ENCODE results near the gene RNF223. TPM values are rescaled to one million over a fixed set of nuclear protein-coding genes. Genes with fewer than 3 reads are reported as not detected.
A peak's percentile ranks its signal among the peaks of the same experiment; 100 is the strongest.

The RNF223 gene
- total RNA-seq, result not detected in 2 replicates

- H3K4me3 ChIP-seq (ENCODE audit: low read depth, low read length), result no peak within 1 kb of the TSS
- no peak for DNase-seq (ENCODE audit: low read depth)
- no peak for TF ChIP-seq CTCF (IDR thresholded peaks at IDR 0.05; ENCODE audit: insufficient read depth, low read depth, low read length)
Measured at GRCh38 chr1:1073743-1074587, at the start of gene RNF223. Gene RNF223, minus strand, starts transcription at chr1:1074306. Its CDS starts 1,740 bp downstream, at chr1:1072566.

- peak; percentile 4 for DNase-seq (ENCODE audit: low read depth)
- no peak overlapping the region for H3K4me3 ChIP-seq (ENCODE audit: low read depth, low read length)
- TF ChIP-seq CTCF (IDR thresholded peaks at IDR 0.05; ENCODE audit: insufficient read depth, low read depth, low read length), result no peak
Measured at GRCh38 chr1:1122981-1123480, 48.9 kb upstream of the RNF223 start.

- DNase-seq (ENCODE audit: low read depth), result peak; percentile 65
- peak overlapping the region; percentile 19 for H3K4me3 ChIP-seq (ENCODE audit: low read depth, low read length)
- TF ChIP-seq CTCF (IDR thresholded peaks at IDR 0.05; ENCODE audit: insufficient read depth, low read depth, low read length), result peak; percentile 90
Measured at GRCh38 chr1:1122078-1122811, 48.1 kb upstream of the RNF223 start.

GRCh38 chr1:1121611-1122077 is 47.5 kb upstream of the RNF223 start:
- TF ChIP-seq CTCF (IDR thresholded peaks at IDR 0.05; ENCODE audit: insufficient read depth, low read depth, low read length), result no peak
- no peak for DNase-seq (ENCODE audit: low read depth)
- H3K4me3 ChIP-seq (ENCODE audit: low read depth, low read length), result no peak overlapping the region

GRCh38 chr1:1120866-1121591 is 46.9 kb upstream of the RNF223 start:
- no peak for DNase-seq (ENCODE audit: low read depth)
- no peak for TF ChIP-seq CTCF (IDR thresholded peaks at IDR 0.05; ENCODE audit: insufficient read depth, low read depth, low read length)
- H3K4me3 ChIP-seq (ENCODE audit: low read depth, low read length), result no peak overlapping the region

- no peak for DNase-seq (ENCODE audit: low read depth)
- no peak for TF ChIP-seq CTCF (IDR thresholded peaks at IDR 0.05; ENCODE audit: insufficient read depth, low read depth, low read length)
- H3K4me3 ChIP-seq (ENCODE audit: low read depth, low read length), result no peak overlapping the region
Measured at GRCh38 chr1:1120096-1120495, 46.0 kb upstream of the RNF223 start.
